ENCODE results near the gene LAMC3. TPM values are rescaled to one million over a fixed set of nuclear protein-coding genes. Genes with fewer than 3 reads are reported as not detected.

The LAMC3 gene
- total RNA-seq, 1 donor from 2014 or later = 0.29 TPM

- no peak overlapping the region for H3K4me3 ChIP-seq (ENCODE audit: low read depth, low read length)
- no peak for DNase-seq (ENCODE audit: low read depth)
- TF ChIP-seq, protein P1, sequence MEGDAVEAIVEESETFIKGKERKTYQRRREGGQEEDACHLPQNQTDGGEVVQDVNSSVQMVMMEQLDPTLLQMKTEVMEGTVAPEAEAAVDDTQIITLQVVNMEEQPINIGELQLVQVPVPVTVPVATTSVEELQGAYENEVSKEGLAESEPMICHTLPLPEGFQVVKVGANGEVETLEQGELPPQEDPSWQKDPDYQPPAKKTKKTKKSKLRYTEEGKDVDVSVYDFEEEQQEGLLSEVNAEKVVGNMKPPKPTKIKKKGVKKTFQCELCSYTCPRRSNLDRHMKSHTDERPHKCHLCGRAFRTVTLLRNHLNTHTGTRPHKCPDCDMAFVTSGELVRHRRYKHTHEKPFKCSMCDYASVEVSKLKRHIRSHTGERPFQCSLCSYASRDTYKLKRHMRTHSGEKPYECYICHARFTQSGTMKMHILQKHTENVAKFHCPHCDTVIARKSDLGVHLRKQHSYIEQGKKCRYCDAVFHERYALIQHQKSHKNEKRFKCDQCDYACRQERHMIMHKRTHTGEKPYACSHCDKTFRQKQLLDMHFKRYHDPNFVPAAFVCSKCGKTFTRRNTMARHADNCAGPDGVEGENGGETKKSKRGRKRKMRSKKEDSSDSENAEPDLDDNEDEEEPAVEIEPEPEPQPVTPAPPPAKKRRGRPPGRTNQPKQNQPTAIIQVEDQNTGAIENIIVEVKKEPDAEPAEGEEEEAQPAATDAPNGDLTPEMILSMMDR (conservative IDR thresholded peaks at IDR 0.05; ENCODE audit: low read depth, low read length) = no peak
Measured at GRCh38 chr9:130995086-130996011, 13.6 kb upstream of the LAMC3 start.

DNA sequence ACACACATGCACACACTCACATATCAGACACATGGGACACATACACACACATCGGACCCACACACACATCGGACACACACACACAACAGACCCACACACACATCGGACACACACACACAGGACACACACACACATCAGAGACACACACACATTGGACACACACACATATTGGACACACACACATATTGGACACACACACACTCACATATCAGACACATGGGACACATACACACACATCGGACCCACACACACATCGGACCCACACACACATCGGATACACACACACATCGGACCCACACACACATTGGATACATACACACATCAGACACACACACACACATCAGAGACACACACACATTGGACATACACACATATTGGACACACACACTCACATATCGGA, 12.8 kb upstream of the LAMC3 start:
- H3K4me3 ChIP-seq (ENCODE audit: low read depth, low read length) = no peak overlapping the region
- TF ChIP-seq, protein P1 (conservative IDR thresholded peaks at IDR 0.05; ENCODE audit: low read depth, low read length) = no peak
- DNase-seq (ENCODE audit: low read depth) = no peak

DNA sequence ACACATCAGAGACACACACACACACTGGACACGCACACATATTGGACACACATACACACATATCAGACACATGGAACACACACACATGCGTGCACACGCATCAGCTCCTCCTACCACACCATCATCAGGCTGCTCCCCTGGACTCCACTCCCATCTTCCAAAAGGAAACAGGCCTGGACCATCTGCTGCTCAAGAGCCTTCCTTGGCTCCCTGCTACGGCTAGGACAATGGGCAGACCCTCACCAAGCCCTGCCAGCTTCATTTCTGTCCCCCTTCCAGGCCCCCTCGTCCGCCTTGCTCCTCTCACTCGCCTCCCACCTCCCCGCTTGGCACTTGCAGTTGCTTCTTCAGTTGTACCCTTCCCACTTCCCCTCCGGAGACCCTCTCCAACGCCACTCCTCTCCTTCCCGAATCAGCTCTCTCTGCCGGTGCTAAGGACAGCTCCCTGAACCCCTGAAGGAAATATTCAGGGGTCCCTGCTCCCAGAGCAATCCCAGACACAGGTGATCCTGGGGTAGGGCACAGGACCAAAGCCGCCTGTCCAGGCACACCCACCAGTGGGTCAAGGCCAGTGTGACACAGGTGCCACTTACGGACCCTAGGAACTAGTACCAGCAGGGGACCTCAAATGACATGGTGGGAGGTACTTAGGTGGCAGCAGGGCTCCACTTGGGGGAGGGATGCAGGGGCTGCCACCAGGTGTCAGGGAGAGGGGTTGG, 12.1 kb upstream of the LAMC3 start:
- TF ChIP-seq, protein P1 (conservative IDR thresholded peaks at IDR 0.05; ENCODE audit: low read depth, low read length) = no peak
- H3K4me3 ChIP-seq (ENCODE audit: low read depth, low read length) = no peak overlapping the region
- no peak for DNase-seq (ENCODE audit: low read depth)

GRCh38 chr9:130997395-130997684, 11.6 kb upstream of the LAMC3 start:
- H3K4me3 ChIP-seq (ENCODE audit: low read depth, low read length) = no peak overlapping the region
- TF ChIP-seq, protein P1 (conservative IDR thresholded peaks at IDR 0.05; ENCODE audit: low read depth, low read length) = no peak
- DNase-seq (ENCODE audit: low read depth) = no peak

GRCh38 chr9:130997925-130998596, 10.9 kb upstream of the LAMC3 start:
- TF ChIP-seq, protein P1 (conservative IDR thresholded peaks at IDR 0.05; ENCODE audit: low read depth, low read length) = peak; percentile 78
- DNase-seq (ENCODE audit: low read depth) = no peak
- no peak overlapping the region for H3K4me3 ChIP-seq (ENCODE audit: low read depth, low read length)

DNA sequence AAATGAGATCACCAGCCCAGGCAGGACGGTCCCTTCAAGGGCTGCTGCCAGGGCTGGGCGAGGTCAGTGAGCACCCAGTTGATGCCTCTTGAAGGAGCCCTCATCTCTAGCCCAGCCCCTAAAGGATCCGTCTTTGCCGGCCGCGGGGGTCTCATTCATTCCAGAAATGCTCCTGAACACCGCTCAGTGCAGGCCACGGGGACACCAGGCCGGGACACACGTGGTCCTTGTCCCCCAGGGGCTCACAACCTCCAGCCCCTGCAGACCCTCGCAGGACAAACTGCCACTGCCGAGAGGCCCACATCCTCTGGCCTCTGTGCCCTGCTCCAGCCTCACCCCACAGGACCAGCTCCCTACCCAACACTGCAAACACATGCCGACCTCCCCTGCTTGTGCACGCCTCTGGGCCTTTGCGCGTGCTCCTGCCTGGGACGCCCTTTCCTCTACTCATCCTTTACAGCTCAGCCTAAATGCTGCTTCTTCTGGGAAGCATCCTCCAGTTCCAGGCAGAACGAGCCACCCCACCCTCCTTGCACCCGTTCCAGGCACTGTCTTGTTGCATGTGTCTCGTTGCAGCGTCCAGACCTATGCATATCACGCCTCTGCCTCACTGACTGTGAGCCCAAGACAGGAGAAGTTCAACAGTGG, 10.3 kb upstream of the LAMC3 start:
- DNase-seq (ENCODE audit: low read depth) = no peak
- TF ChIP-seq, protein P1 (conservative IDR thresholded peaks at IDR 0.05; ENCODE audit: low read depth, low read length) = no peak
- no peak overlapping the region for H3K4me3 ChIP-seq (ENCODE audit: low read depth, low read length)

Measured in epithelial cell of proximal tubule (primary cell).